HG02885 (cell line): ENCODE data around the gene MANF.
"Not testable (repeated sequence)": the region's sequence is repeated elsewhere in the genome, so short reads cannot be mapped to it uniquely, and the experiment has no call there.

Experiments
- ATAC-seq: cut with Tn5 transposase; IDR thresholded peaks from one replicate; pipeline ENCODE4 v1.9.1; 2021; ENCODE audit warnings: mild to moderate bottlenecking; ENCODE audit not compliant: unreplicated experiment, poor library complexity

Gene MANF

GRCh38 chr3:51384726-51385473 lies at the start of gene MANF:
TSS of gene MANF (plus strand) at chr3:51385291. CDS start at chr3:51385343, 52 bp downstream.
- ATAC-seq, result peak; percentile 96

GRCh38 chr3:51336261-51336660 lies 48.8 kb upstream of the MANF start:
- no peak for ATAC-seq

- ATAC-seq, result no peak
Measured at GRCh38 chr3:51337666-51338065, 47.4 kb upstream of the MANF start.

- no peak for ATAC-seq
Measured at GRCh38 chr3:51338632-51339031, 46.5 kb upstream of the MANF start.

- ATAC-seq, result no peak
Measured at GRCh38 chr3:51340013-51340829, 44.9 kb upstream of the MANF start.

- ATAC-seq, result no peak
Measured at GRCh38 chr3:51340989-51341636, 44.0 kb upstream of the MANF start.

GRCh38 chr3:51343918-51344687 lies 41.0 kb upstream of the MANF start:
- no peak for ATAC-seq

GRCh38 chr3:51350751-51351150 lies 34.3 kb upstream of the MANF start:
- no peak for ATAC-seq

- no peak for ATAC-seq
Measured at GRCh38 chr3:51353131-51353530, 32.0 kb upstream of the MANF start.

GRCh38 chr3:51353691-51354090 lies 31.4 kb upstream of the MANF start:
- ATAC-seq, result no peak

- ATAC-seq, result no peak
Measured at GRCh38 chr3:51354172-51354571, 30.9 kb upstream of the MANF start.

- no peak for ATAC-seq
Measured at GRCh38 chr3:51354731-51355615, 30.1 kb upstream of the MANF start.

GRCh38 chr3:51355891-51356578 lies 29.1 kb upstream of the MANF start:
- no peak for ATAC-seq

- ATAC-seq, result no peak
Measured at GRCh38 chr3:51357856-51358255, 27.2 kb upstream of the MANF start.

- ATAC-seq, result no peak
Measured at GRCh38 chr3:51358981-51359380, 26.1 kb upstream of the MANF start.

- ATAC-seq, result no peak
Measured at GRCh38 chr3:51360806-51361205, 24.3 kb upstream of the MANF start.

GRCh38 chr3:51361746-51362145 lies 23.3 kb upstream of the MANF start:
- ATAC-seq, result no peak

GRCh38 chr3:51362476-51362875 lies 22.6 kb upstream of the MANF start:
- ATAC-seq, result no peak

GRCh38 chr3:51368276-51368675 lies 16.8 kb upstream of the MANF start:
- ATAC-seq, result not testable (repeated sequence)
